GM23338 (cell line): ENCODE measurements around the gene COTL1.

Experiments
- CREB1 ChIP-seq: fragments of 250-450 bp; sonication (Bioruptor Pico); IDR thresholded peaks from 2 replicates; pipeline ENCODE4 v1.5.0; 2020; ENCODE audit warnings: low read depth, mild to moderate bottlenecking, moderate library complexity
- EZH2 ChIP-seq: fragments of 200-600 bp; sonication (generic); IDR thresholded peaks from one replicate; pipeline ENCODE4 v1.8.0; 2017; ENCODE audit warnings: antibody characterized with exemption, mild to moderate bottlenecking, low read depth; ENCODE audit not compliant: unreplicated experiment
- EZH2phosphoT487 ChIP-seq: fragments of 200-600 bp; sonication (generic); IDR thresholded peaks from one replicate; pipeline ENCODE4 v1.8.1; 2018; ENCODE audit warnings: antibody characterized with exemption; ENCODE audit not compliant: unreplicated experiment
- JUNB ChIP-seq: IDR thresholded peaks from one replicate; pipeline ENCODE4 v1.6.1; 2016; ENCODE audit warnings: antibody characterized with exemption; ENCODE audit not compliant: unreplicated experiment
- NANOG ChIP-seq: IDR thresholded peaks from 2 replicates; pipeline ENCODE4 v1.6.1; 2016; ENCODE audit warnings: antibody characterized with exemption, borderline replicate concordance
- POLR2AphosphoS5 ChIP-seq: IDR thresholded peaks from 2 replicates; pipeline ENCODE4 v1.6.1; 2016; ENCODE audit warnings: antibody characterized with exemption, low read depth
- STAT1 ChIP-seq: IDR thresholded peaks from one replicate; pipeline ENCODE4 v1.6.1; 2016; ENCODE audit warnings: antibody characterized with exemption; ENCODE audit not compliant: unreplicated experiment
- ZNF114 ChIP-seq: fragments of 250-450 bp; sonication (Bioruptor Pico); IDR thresholded peaks from 2 replicates; pipeline ENCODE4 v1.5.0; 2020; ENCODE audit warnings: mild to moderate bottlenecking, moderate library complexity
- ZNF331 ChIP-seq: fragments of 250-450 bp; sonication (Bioruptor Pico); IDR thresholded peaks from 2 replicates; pipeline ENCODE4 v1.5.0; 2020; ENCODE audit warnings: low read depth, mild to moderate bottlenecking, moderate library complexity
- TF ChIP-seq, protein P1 (sequence below), 2 experiments: fragments of 200-600 bp in 1 of 2; sonication (generic) in 1 of 2; conservative IDR thresholded peaks; 2 replicates each; pipeline versions ENCODE4 v1.5.1 to v1.6.1; 2016 to 2017; ENCODE audit warnings: antibody characterized with exemption in 2 of 2, low read depth in 2 of 2, mild to moderate bottlenecking in 2 of 2, moderate library complexity in 1 of 2
- TF ChIP-seq, protein P2 (sequence below): IDR thresholded peaks from one replicate; pipeline ENCODE4 v1.6.1; 2018; ENCODE audit warnings: antibody characterized with exemption; ENCODE audit not compliant: unreplicated experiment
- TF ChIP-seq, protein P3 (sequence below): IDR thresholded peaks from 2 replicates; pipeline ENCODE4 v1.6.1; 2016; ENCODE audit warnings: antibody characterized with exemption

DNA sequence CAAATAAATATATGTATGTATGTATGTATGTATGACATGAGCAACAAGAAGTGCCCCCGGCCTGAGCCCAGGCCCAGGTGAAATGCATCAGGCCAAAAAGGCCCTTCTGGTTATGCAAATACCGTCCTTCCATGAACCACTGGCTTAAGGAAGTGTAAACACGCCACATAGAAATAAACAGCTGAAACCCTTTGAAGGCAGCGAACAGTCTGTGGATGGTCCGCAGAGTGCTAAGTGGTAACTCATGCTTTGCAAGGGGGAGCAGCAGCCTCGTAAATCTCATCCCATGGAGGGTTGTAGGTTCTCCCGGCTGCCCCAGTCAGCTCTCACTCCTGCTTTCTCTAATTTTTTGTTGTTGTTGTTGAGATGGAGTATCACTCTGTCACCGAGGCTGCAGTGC is 36.7 kb downstream of the COTL1 start:
- TF ChIP-seq, protein P1, sequence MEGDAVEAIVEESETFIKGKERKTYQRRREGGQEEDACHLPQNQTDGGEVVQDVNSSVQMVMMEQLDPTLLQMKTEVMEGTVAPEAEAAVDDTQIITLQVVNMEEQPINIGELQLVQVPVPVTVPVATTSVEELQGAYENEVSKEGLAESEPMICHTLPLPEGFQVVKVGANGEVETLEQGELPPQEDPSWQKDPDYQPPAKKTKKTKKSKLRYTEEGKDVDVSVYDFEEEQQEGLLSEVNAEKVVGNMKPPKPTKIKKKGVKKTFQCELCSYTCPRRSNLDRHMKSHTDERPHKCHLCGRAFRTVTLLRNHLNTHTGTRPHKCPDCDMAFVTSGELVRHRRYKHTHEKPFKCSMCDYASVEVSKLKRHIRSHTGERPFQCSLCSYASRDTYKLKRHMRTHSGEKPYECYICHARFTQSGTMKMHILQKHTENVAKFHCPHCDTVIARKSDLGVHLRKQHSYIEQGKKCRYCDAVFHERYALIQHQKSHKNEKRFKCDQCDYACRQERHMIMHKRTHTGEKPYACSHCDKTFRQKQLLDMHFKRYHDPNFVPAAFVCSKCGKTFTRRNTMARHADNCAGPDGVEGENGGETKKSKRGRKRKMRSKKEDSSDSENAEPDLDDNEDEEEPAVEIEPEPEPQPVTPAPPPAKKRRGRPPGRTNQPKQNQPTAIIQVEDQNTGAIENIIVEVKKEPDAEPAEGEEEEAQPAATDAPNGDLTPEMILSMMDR (conservative IDR thresholded peaks at IDR 0.05; ENCODE audit: low read depth in 2 of 2) = no peak
- no peak for TF ChIP-seq CREB1 (CRISPR knock-in tag)
- no peak for TF ChIP-seq POLR2AphosphoS5
- no peak for TF ChIP-seq EZH2
- no peak for TF ChIP-seq EZH2phosphoT487
- TF ChIP-seq, protein P2, sequence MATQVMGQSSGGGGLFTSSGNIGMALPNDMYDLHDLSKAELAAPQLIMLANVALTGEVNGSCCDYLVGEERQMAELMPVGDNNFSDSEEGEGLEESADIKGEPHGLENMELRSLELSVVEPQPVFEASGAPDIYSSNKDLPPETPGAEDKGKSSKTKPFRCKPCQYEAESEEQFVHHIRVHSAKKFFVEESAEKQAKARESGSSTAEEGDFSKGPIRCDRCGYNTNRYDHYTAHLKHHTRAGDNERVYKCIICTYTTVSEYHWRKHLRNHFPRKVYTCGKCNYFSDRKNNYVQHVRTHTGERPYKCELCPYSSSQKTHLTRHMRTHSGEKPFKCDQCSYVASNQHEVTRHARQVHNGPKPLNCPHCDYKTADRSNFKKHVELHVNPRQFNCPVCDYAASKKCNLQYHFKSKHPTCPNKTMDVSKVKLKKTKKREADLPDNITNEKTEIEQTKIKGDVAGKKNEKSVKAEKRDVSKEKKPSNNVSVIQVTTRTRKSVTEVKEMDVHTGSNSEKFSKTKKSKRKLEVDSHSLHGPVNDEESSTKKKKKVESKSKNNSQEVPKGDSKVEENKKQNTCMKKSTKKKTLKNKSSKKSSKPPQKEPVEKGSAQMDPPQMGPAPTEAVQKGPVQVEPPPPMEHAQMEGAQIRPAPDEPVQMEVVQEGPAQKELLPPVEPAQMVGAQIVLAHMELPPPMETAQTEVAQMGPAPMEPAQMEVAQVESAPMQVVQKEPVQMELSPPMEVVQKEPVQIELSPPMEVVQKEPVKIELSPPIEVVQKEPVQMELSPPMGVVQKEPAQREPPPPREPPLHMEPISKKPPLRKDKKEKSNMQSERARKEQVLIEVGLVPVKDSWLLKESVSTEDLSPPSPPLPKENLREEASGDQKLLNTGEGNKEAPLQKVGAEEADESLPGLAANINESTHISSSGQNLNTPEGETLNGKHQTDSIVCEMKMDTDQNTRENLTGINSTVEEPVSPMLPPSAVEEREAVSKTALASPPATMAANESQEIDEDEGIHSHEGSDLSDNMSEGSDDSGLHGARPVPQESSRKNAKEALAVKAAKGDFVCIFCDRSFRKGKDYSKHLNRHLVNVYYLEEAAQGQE = no peak
- TF ChIP-seq ZNF114 (CRISPR knock-in tag) = no peak
- TF ChIP-seq JUNB = no peak
- TF ChIP-seq, protein P3, sequence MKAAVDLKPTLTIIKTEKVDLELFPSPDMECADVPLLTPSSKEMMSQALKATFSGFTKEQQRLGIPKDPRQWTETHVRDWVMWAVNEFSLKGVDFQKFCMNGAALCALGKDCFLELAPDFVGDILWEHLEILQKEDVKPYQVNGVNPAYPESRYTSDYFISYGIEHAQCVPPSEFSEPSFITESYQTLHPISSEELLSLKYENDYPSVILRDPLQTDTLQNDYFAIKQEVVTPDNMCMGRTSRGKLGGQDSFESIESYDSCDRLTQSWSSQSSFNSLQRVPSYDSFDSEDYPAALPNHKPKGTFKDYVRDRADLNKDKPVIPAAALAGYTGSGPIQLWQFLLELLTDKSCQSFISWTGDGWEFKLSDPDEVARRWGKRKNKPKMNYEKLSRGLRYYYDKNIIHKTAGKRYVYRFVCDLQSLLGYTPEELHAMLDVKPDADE = no peak
- TF ChIP-seq STAT1 = no peak
- no peak for TF ChIP-seq ZNF331
- no peak for TF ChIP-seq NANOG
